ENCODE measurements around the gene CCDC106. TPM values are rescaled to one million over a fixed set of nuclear protein-coding genes. Genes with fewer than 3 reads are reported as not detected.

Gene CCDC106
- total and polyA plus RNA-seq, 2 experiments from 2014 or later, result 12.0 to 15.2 TPM

GRCh38 chr19:55697698-55698097, 49.7 kb downstream of the CCDC106 start:
- no peaks in the 10 kb centered on the region for H3F3A ChIP-seq (ENCODE audit: insufficient read depth)
- no peak for DNase-seq
- no peak overlapping the region for H3K27ac ChIP-seq
- in situ Hi-C loops (cut with MboI), result no loop called here
- TF ChIP-seq EZH2 (IDR thresholded peaks at IDR 0.05; ENCODE audit: insufficient read depth, poor library complexity, severe bottlenecking) (no peak), EZH2phosphoT487 (IDR thresholded peaks at IDR 0.05; ENCODE audit: insufficient read depth, low read depth) (no peak)
- H3K4me3 ChIP-seq, result no peak overlapping the region
- no peaks in the 10 kb centered on the region for H3K9me2 ChIP-seq (ENCODE audit: insufficient read depth)
- no peaks in the 10 kb centered on the region for H4K20me1 ChIP-seq (ENCODE audit: insufficient read depth)
- no peaks in the 10 kb centered on the region for H3K79me2 ChIP-seq (ENCODE audit: insufficient read depth)
- H3K27me3 ChIP-seq (replicated peaks; ENCODE audit: insufficient read depth), result no peaks in the 10 kb centered on the region
- WGBS, 2 experiments (ENCODE audit: low coverage in 1 of 2, low lambda C conversion rate in 2 of 2, missing lambda C conversion rate in 2 of 2), result 98 to 99% methylated on average over 8 of the region's 8 CpGs
- no peak overlapping the region for H3K9ac ChIP-seq
- H3K36me3 ChIP-seq (ENCODE audit: low read depth), result peaks cover 3% of the 10 kb centered on the region; the same call in 1 of the 2 replicates
- H3K4me2 ChIP-seq (ENCODE audit: unreplicated experiment), result no peak overlapping the region
- H2AFZ ChIP-seq, result no peak overlapping the region
- H3K9me3 ChIP-seq (ENCODE audit: low read depth), result no peaks in the 10 kb centered on the region
- no peaks in the 10 kb centered on the region for H3K4me1 ChIP-seq (ENCODE audit: insufficient read depth)

DNA sequence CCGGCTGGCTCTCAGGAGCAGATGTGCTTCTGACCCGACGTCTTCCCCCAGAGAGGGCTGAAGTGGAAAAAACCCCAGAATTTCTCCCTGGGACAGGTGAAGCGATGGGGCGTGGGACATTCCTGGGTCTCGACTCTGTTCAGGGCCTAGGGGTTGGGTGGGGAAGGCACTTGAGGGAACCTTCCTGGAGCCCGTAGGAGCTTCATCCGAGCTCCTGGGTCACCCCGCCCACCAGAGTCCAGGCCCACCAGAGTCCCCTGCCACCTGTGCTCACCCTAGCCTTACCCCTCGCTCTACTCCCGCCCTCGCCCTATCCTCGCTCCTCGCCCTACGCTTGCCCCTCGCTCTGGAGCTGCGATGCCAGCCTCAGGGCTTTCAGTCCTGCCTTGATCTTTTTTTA, 50.2 kb downstream of the CCDC106 start:
- DNase-seq, result no peak
- Histone ChIP-seq H3K36me3 (ENCODE audit: low read depth) (peaks cover 3% of the 10 kb centered on the region; the same call in 1 of the 2 replicates), H4K20me1 (ENCODE audit: insufficient read depth) (no peaks in the 10 kb centered on the region), H3K4me2 (ENCODE audit: unreplicated experiment) (no peak overlapping the region), H3K4me1 (ENCODE audit: insufficient read depth) (no peaks in the 10 kb centered on the region), H3K9ac (no peak overlapping the region), H3K9me3 (ENCODE audit: low read depth) (no peaks in the 10 kb centered on the region), H2AFZ (no peak overlapping the region), H3K27ac (no peak overlapping the region), H3F3A (ENCODE audit: insufficient read depth) (no peaks in the 10 kb centered on the region), H3K9me2 (ENCODE audit: insufficient read depth) (no peaks in the 10 kb centered on the region), H3K4me3 (no peak overlapping the region), H3K79me2 (ENCODE audit: insufficient read depth) (no peaks in the 10 kb centered on the region), H3K27me3 (replicated peaks; ENCODE audit: insufficient read depth) (no peaks in the 10 kb centered on the region)
- WGBS, 2 experiments (ENCODE audit: low coverage in 1 of 2, low lambda C conversion rate in 2 of 2, missing lambda C conversion rate in 2 of 2), result 93 to 95% methylated on average over 15 to 17 of the region's 17 CpGs
- TF ChIP-seq EZH2 (IDR thresholded peaks at IDR 0.05; ENCODE audit: insufficient read depth, poor library complexity, severe bottlenecking) (no peak), EZH2phosphoT487 (IDR thresholded peaks at IDR 0.05; ENCODE audit: insufficient read depth, low read depth) (no peak)
- in situ Hi-C loops (cut with MboI), result no loop called here

DNA sequence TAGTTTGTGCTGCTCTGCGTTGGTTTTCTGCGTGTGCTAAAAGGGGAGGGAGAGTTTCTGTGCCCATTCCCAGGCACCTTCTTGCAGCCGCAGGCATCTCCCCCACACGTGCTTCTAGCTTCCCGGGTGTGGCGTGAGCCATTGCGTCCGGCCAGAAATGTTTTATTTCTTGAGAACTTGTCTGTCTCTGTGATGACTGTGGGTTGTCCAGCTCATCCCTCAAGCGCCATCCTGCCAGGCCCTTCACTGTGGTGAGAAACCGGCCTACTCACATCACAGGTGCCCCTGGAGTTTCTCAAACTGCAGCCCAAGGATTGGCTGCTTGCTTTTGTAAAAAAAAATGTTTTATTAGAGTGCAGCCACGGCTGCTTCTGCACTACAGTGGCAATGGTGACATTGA, 51.2 kb downstream of the CCDC106 start:
- H3K4me1 ChIP-seq (ENCODE audit: insufficient read depth), result no peaks in the 10 kb centered on the region
- H3K27ac ChIP-seq, result no peak overlapping the region
- in situ Hi-C loops (cut with MboI), result no loop called here
- H3K9me3 ChIP-seq (ENCODE audit: low read depth), result no peaks in the 10 kb centered on the region
- H3K36me3 ChIP-seq (ENCODE audit: low read depth), result peaks cover 3% of the 10 kb centered on the region; the same call in 1 of the 2 replicates
- H3K27me3 ChIP-seq (replicated peaks; ENCODE audit: insufficient read depth), result no peaks in the 10 kb centered on the region
- no peak overlapping the region for H3K9ac ChIP-seq
- no peak overlapping the region for H2AFZ ChIP-seq
- 84 to 86% methylated on average over 11 of the region's 11 CpGs for WGBS, 2 experiments (ENCODE audit: low coverage in 1 of 2, low lambda C conversion rate in 2 of 2, missing lambda C conversion rate in 2 of 2)
- H3K9me2 ChIP-seq (ENCODE audit: insufficient read depth), result no peaks in the 10 kb centered on the region
- H3F3A ChIP-seq (ENCODE audit: insufficient read depth), result no peaks in the 10 kb centered on the region
- no peaks in the 10 kb centered on the region for H3K79me2 ChIP-seq (ENCODE audit: insufficient read depth)
- TF ChIP-seq EZH2phosphoT487 (IDR thresholded peaks at IDR 0.05; ENCODE audit: insufficient read depth, low read depth) (no peak), EZH2 (IDR thresholded peaks at IDR 0.05; ENCODE audit: insufficient read depth, poor library complexity, severe bottlenecking) (no peak)
- no peak overlapping the region for H3K4me3 ChIP-seq
- no peaks in the 10 kb centered on the region for H4K20me1 ChIP-seq (ENCODE audit: insufficient read depth)
- no peak overlapping the region for H3K4me2 ChIP-seq (ENCODE audit: unreplicated experiment)
- no peak for DNase-seq

DNA sequence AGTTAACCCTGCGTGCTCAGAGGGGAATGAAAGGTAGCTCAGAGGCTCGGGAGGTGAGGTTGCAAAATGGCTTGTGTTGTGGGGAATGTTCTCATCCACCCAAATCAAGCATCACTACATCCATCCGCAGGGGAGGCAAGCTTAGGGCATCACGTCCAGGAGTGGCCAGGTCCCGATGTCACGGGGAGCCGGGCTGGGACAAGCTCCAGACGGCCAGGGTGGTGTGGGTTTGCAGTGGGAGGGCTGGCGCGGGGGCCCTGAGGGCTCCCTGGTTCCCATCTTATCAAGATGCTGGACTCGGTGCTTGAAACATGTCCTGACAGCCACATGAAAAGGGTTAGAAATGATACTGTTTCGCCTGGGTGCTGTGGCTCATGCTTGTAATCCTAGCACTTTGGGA, 52.8 kb downstream of the CCDC106 start:
- Histone ChIP-seq H3K4me1 (ENCODE audit: insufficient read depth) (no peaks in the 10 kb centered on the region), H3K9ac (no peak overlapping the region), H3F3A (ENCODE audit: insufficient read depth) (no peaks in the 10 kb centered on the region), H3K9me3 (ENCODE audit: low read depth) (no peaks in the 10 kb centered on the region), H3K4me3 (no peak overlapping the region), H3K36me3 (ENCODE audit: low read depth) (peaks cover under 1% of the 10 kb centered on the region; the same call in 1 of the 2 replicates), H3K27ac (no peak overlapping the region), H3K4me2 (ENCODE audit: unreplicated experiment) (no peak overlapping the region), H3K27me3 (replicated peaks; ENCODE audit: insufficient read depth) (no peaks in the 10 kb centered on the region), H2AFZ (no peak overlapping the region), H4K20me1 (ENCODE audit: insufficient read depth) (no peaks in the 10 kb centered on the region), H3K9me2 (ENCODE audit: insufficient read depth) (no peaks in the 10 kb centered on the region), H3K79me2 (ENCODE audit: insufficient read depth) (no peaks in the 10 kb centered on the region)
- in situ Hi-C loops (cut with MboI), result no loop called here
- DNase-seq, result no peak
- 97 to 99% methylated on average over 12 of the region's 12 CpGs for WGBS, 2 experiments (ENCODE audit: low coverage in 1 of 2, low lambda C conversion rate in 2 of 2, missing lambda C conversion rate in 2 of 2)
- TF ChIP-seq EZH2 (IDR thresholded peaks at IDR 0.05; ENCODE audit: insufficient read depth, poor library complexity, severe bottlenecking) (no peak), EZH2phosphoT487 (IDR thresholded peaks at IDR 0.05; ENCODE audit: insufficient read depth, low read depth) (no peak)

DNA sequence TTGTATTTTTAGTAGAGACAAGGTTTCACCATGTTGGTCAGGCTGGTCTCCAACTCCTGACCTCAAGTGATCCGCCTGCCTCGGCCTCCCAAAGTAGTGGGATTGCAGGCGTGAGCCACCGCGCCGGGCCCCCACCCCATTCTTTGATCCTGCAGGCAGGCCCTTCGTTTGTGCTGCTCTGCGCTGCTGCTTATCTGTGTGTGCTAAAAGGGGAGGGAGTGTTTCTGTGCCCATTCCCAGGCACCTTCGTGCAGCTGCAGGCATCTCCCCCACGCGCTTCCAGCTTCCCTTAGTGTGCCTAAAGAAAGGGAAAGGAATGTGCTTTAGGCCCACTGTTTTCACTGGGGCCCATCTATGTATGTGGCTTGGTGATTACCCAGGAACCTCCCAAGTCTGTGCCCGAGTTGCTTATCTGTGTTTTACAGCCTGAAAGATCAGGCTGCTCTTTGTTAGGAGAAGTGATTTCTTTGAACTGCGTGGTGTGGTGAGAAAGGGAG, 54.2 kb downstream of the CCDC106 start:
- in situ Hi-C loops (cut with MboI), result no loop called here
- no peak for TF ChIP-seq EZH2phosphoT487 (IDR thresholded peaks at IDR 0.05; ENCODE audit: insufficient read depth, low read depth)
- no peak for TF ChIP-seq EZH2 (IDR thresholded peaks at IDR 0.05; ENCODE audit: insufficient read depth, poor library complexity, severe bottlenecking)
- 71 to 75% methylated on average over 13 of the region's 13 CpGs for WGBS, 2 experiments (ENCODE audit: low coverage in 1 of 2, low lambda C conversion rate in 2 of 2, missing lambda C conversion rate in 2 of 2)
- H3K9ac ChIP-seq, result no peak overlapping the region
- H3K27ac ChIP-seq, result no peak overlapping the region
- H3K4me3 ChIP-seq, result no peak overlapping the region
- no peaks in the 10 kb centered on the region for H3K79me2 ChIP-seq (ENCODE audit: insufficient read depth)
- no peaks in the 10 kb centered on the region for H3K4me1 ChIP-seq (ENCODE audit: insufficient read depth)
- DNase-seq, result no peak
- H3F3A ChIP-seq (ENCODE audit: insufficient read depth), result no peaks in the 10 kb centered on the region
- no peak overlapping the region for H3K4me2 ChIP-seq (ENCODE audit: unreplicated experiment)
- no peaks in the 10 kb centered on the region for H4K20me1 ChIP-seq (ENCODE audit: insufficient read depth)
- H3K36me3 ChIP-seq (ENCODE audit: low read depth), result no peaks in the 10 kb centered on the region
- H3K9me3 ChIP-seq (ENCODE audit: low read depth), result no peaks in the 10 kb centered on the region
- H3K27me3 ChIP-seq (replicated peaks; ENCODE audit: insufficient read depth), result no peaks in the 10 kb centered on the region
- H2AFZ ChIP-seq, result no peak overlapping the region
- H3K9me2 ChIP-seq (ENCODE audit: insufficient read depth), result no peaks in the 10 kb centered on the region

Other genes starting within 250 kb of the CCDC106 start
- gene UBE2S, start 240.4 kb upstream of the CCDC106 start, total RNA-seq (2014; rRNA removed; shearing (Covaris generic)), result 54.4 and 82.2 TPM in 2 replicates
- 106 and 107 TPM in 2 replicates for gene UBE2S, start 240.4 kb upstream of the CCDC106 start, polyA plus RNA-seq (2016; fragmentation: Nextera tagmentation; extraction: Ambion mirVana)
- not detected in 2 replicates for gene SHISA7, start 204.9 kb upstream of the CCDC106 start, total RNA-seq (2014; rRNA removed; shearing (Covaris generic))
- not detected in 2 replicates for gene SHISA7, start 204.9 kb upstream of the CCDC106 start, polyA plus RNA-seq (2016; fragmentation: Nextera tagmentation; extraction: Ambion mirVana)
- gene ISOC2, start 186.6 kb upstream of the CCDC106 start, total RNA-seq (2014; rRNA removed; shearing (Covaris generic)), result 103 and 116 TPM in 2 replicates
- gene ISOC2, start 186.6 kb upstream of the CCDC106 start, polyA plus RNA-seq (2016; fragmentation: Nextera tagmentation; extraction: Ambion mirVana), result 34.0 and 35.3 TPM in 2 replicates
- not detected in 2 replicates for gene C19orf85, start 183.5 kb upstream of the CCDC106 start, total RNA-seq (2014; rRNA removed; shearing (Covaris generic))
- gene C19orf85, start 183.5 kb upstream of the CCDC106 start, polyA plus RNA-seq (2016; fragmentation: Nextera tagmentation; extraction: Ambion mirVana), result not detected in 2 replicates
- 1.7 and 4.3 TPM in 2 replicates for gene ZNF628, start 171.6 kb upstream of the CCDC106 start, total RNA-seq (2014; rRNA removed; shearing (Covaris generic))
- gene ZNF628, start 171.6 kb upstream of the CCDC106 start, polyA plus RNA-seq (2016; fragmentation: Nextera tagmentation; extraction: Ambion mirVana), result 1.1 TPM in 2 replicates
- 13.4 and 13.9 TPM in 2 replicates for gene NAT14, start 163.0 kb upstream of the CCDC106 start, total RNA-seq (2014; rRNA removed; shearing (Covaris generic))
- gene NAT14, start 163.0 kb upstream of the CCDC106 start, polyA plus RNA-seq (2016; fragmentation: Nextera tagmentation; extraction: Ambion mirVana), result 11.1 and 12.0 TPM in 2 replicates
- 12.6 and 14.4 TPM in 2 replicates for gene SSC5D, start 159.8 kb upstream of the CCDC106 start, total RNA-seq (2014; rRNA removed; shearing (Covaris generic))
- 9.8 and 10.0 TPM in 2 replicates for gene SSC5D, start 159.8 kb upstream of the CCDC106 start, polyA plus RNA-seq (2016; fragmentation: Nextera tagmentation; extraction: Ambion mirVana)
- gene SBK2, start 111.1 kb upstream of the CCDC106 start, total RNA-seq (2014; rRNA removed; shearing (Covaris generic)), result not detected in 2 replicates
- not detected in 2 replicates for gene SBK2, start 111.1 kb upstream of the CCDC106 start, polyA plus RNA-seq (2016; fragmentation: Nextera tagmentation; extraction: Ambion mirVana)
- gene SBK3, start 102.7 kb upstream of the CCDC106 start, total RNA-seq (2014; rRNA removed; shearing (Covaris generic)), result not detected in 2 replicates
- gene SBK3, start 102.7 kb upstream of the CCDC106 start, polyA plus RNA-seq (2016; fragmentation: Nextera tagmentation; extraction: Ambion mirVana), result not detected in 2 replicates
- gene ZNF579, start 67.4 kb upstream of the CCDC106 start, total RNA-seq (2014; rRNA removed; shearing (Covaris generic)), result 7.1 and 7.9 TPM in 2 replicates
- 1.7 and 1.8 TPM in 2 replicates for gene ZNF579, start 67.4 kb upstream of the CCDC106 start, polyA plus RNA-seq (2016; fragmentation: Nextera tagmentation; extraction: Ambion mirVana)
- 3.4 and 5.6 TPM in 2 replicates for gene FIZ1, start 48.7 kb upstream of the CCDC106 start, total RNA-seq (2014; rRNA removed; shearing (Covaris generic))
- 2.3 TPM in 2 replicates for gene FIZ1, start 48.7 kb upstream of the CCDC106 start, polyA plus RNA-seq (2016; fragmentation: Nextera tagmentation; extraction: Ambion mirVana)
- 9.9 and 17.8 TPM in 2 replicates for gene ZNF524, start 47.9 kb upstream of the CCDC106 start, total RNA-seq (2014; rRNA removed; shearing (Covaris generic))
- 16.2 and 18.2 TPM in 2 replicates for gene ZNF524, start 47.9 kb upstream of the CCDC106 start, polyA plus RNA-seq (2016; fragmentation: Nextera tagmentation; extraction: Ambion mirVana)
- 1.3 and 1.5 TPM in 2 replicates for gene ZNF865, start 42.6 kb upstream of the CCDC106 start, total RNA-seq (2014; rRNA removed; shearing (Covaris generic))
- 0.21 and 0.51 TPM in 2 replicates for gene ZNF865, start 42.6 kb upstream of the CCDC106 start, polyA plus RNA-seq (2016; fragmentation: Nextera tagmentation; extraction: Ambion mirVana)
- 3.0 and 4.2 TPM in 2 replicates for gene ZNF784, start 23.6 kb upstream of the CCDC106 start, total RNA-seq (2014; rRNA removed; shearing (Covaris generic))
- gene ZNF784, start 23.6 kb upstream of the CCDC106 start, polyA plus RNA-seq (2016; fragmentation: Nextera tagmentation; extraction: Ambion mirVana), result 1.2 and 1.3 TPM in 2 replicates
- gene ZNF580, start 7.2 kb upstream of the CCDC106 start, total RNA-seq (2014; rRNA removed; shearing (Covaris generic)), result 7.0 and 11.7 TPM in 2 replicates
- 43.1 and 44.0 TPM in 2 replicates for gene ZNF580, start 7.2 kb upstream of the CCDC106 start, polyA plus RNA-seq (2016; fragmentation: Nextera tagmentation; extraction: Ambion mirVana)
- gene ZNF581, start 4.6 kb upstream of the CCDC106 start, total RNA-seq (2014; rRNA removed; shearing (Covaris generic)), result 8.5 and 12.1 TPM in 2 replicates
- 17.6 and 20.6 TPM in 2 replicates for gene ZNF581, start 4.6 kb upstream of the CCDC106 start, polyA plus RNA-seq (2016; fragmentation: Nextera tagmentation; extraction: Ambion mirVana)
- gene U2AF2, start 6.8 kb downstream of the CCDC106 start, total RNA-seq (2014; rRNA removed; shearing (Covaris generic)), result 128 and 150 TPM in 2 replicates
- gene U2AF2, start 6.8 kb downstream of the CCDC106 start, polyA plus RNA-seq (2016; fragmentation: Nextera tagmentation; extraction: Ambion mirVana), result 19.3 and 22.4 TPM in 2 replicates
- gene EPN1, start 27.0 kb downstream of the CCDC106 start, total RNA-seq (2014; rRNA removed; shearing (Covaris generic)), result 82.2 and 103 TPM in 2 replicates
- 48.8 and 53.1 TPM in 2 replicates for gene EPN1, start 27.0 kb downstream of the CCDC106 start, polyA plus RNA-seq (2016; fragmentation: Nextera tagmentation; extraction: Ambion mirVana)
- not detected in 2 replicates for gene NLRP9, start 90.2 kb downstream of the CCDC106 start, total RNA-seq (2014; rRNA removed; shearing (Covaris generic))
- not detected in 2 replicates for gene NLRP9, start 90.2 kb downstream of the CCDC106 start, polyA plus RNA-seq (2016; fragmentation: Nextera tagmentation; extraction: Ambion mirVana)
- not detected in 2 replicates for gene RFPL4A, start 110.9 kb downstream of the CCDC106 start, total RNA-seq (2014; rRNA removed; shearing (Covaris generic))
- gene RFPL4A, start 110.9 kb downstream of the CCDC106 start, polyA plus RNA-seq (2016; fragmentation: Nextera tagmentation; extraction: Ambion mirVana), result not detected in 2 replicates
- gene RFPL4AL1, start 120.9 kb downstream of the CCDC106 start, total RNA-seq (2014; rRNA removed; shearing (Covaris generic)), result not detected in 2 replicates
- gene RFPL4AL1, start 120.9 kb downstream of the CCDC106 start, polyA plus RNA-seq (2016; fragmentation: Nextera tagmentation; extraction: Ambion mirVana), result not detected in 2 replicates
- not detected in 2 replicates for gene NLRP11, start 183.8 kb downstream of the CCDC106 start, total RNA-seq (2014; rRNA removed; shearing (Covaris generic))
- gene NLRP11, start 183.8 kb downstream of the CCDC106 start, polyA plus RNA-seq (2016; fragmentation: Nextera tagmentation; extraction: Ambion mirVana), result not detected in 2 replicates
- gene NLRP4, start 188.3 kb downstream of the CCDC106 start, total RNA-seq (2014; rRNA removed; shearing (Covaris generic)), result not detected in 2 replicates
- not detected in 2 replicates for gene NLRP4, start 188.3 kb downstream of the CCDC106 start, polyA plus RNA-seq (2016; fragmentation: Nextera tagmentation; extraction: Ambion mirVana)

Data from GM23248 (cell line).